ENCODE measurements around the gene C2CD4C. TPM values are rescaled to one million over a fixed set of nuclear protein-coding genes. Genes with fewer than 3 reads are reported as not detected.
"Not testable (repeated sequence)": the region's sequence is repeated elsewhere in the genome, so short reads cannot be mapped to it uniquely, and the experiment has no call there.

Gene C2CD4C
- total and polyA plus RNA-seq, 2 donors from 2014 or later: 0.99 to 1.9 TPM

DNA sequence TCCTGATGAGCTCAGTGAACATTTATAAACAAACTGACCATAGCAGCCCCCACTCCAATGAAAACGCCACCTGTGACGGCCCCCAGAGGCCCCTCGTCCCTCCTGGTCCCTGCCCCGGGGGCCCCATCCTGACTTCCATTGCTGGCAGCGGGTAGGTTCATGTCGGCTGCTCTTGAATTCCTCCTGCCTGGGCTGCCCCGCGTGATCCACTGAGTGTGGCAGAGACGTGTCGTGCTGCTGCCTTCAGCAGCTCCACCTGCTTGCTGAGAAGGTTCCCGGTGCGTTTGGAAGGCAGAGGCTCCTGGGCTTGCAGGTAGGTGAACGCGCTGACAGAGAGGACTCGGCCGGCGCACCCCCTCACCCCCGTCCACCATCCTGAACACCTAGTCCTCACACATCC, 11.6 kb downstream of the C2CD4C start:
- Histone ChIP-seq H3K4me3 (ENCODE audit: low read length in 3 of 3) (no peak overlapping the region), H3K9me3 (ENCODE audit: control insufficient read depth in 2 of 3, insufficient read depth in 1 of 3, low read length in 3 of 3) (no peaks in the 10 kb centered on the region), H3K27ac (ENCODE audit: low read depth in 2 of 2, low read length in 2 of 2) (no peak overlapping the region), H3K36me3 (ENCODE audit: control insufficient read depth in 2 of 3, insufficient read depth in 3 of 3, low read length in 3 of 3) (no peaks in the 10 kb centered on the region), H3K9ac (ENCODE audit: low read length in 3 of 3) (no peak overlapping the region), H3K27me3 (ENCODE audit: control insufficient read depth, insufficient read depth, low read length) (no peaks in the 10 kb centered on the region), H3K4me1 (ENCODE audit: control insufficient read depth in 2 of 3, insufficient read depth in 2 of 3, low read depth in 1 of 3, low read length in 3 of 3) (no peaks in the 10 kb centered on the region)
- TF ChIP-seq, protein P1, sequence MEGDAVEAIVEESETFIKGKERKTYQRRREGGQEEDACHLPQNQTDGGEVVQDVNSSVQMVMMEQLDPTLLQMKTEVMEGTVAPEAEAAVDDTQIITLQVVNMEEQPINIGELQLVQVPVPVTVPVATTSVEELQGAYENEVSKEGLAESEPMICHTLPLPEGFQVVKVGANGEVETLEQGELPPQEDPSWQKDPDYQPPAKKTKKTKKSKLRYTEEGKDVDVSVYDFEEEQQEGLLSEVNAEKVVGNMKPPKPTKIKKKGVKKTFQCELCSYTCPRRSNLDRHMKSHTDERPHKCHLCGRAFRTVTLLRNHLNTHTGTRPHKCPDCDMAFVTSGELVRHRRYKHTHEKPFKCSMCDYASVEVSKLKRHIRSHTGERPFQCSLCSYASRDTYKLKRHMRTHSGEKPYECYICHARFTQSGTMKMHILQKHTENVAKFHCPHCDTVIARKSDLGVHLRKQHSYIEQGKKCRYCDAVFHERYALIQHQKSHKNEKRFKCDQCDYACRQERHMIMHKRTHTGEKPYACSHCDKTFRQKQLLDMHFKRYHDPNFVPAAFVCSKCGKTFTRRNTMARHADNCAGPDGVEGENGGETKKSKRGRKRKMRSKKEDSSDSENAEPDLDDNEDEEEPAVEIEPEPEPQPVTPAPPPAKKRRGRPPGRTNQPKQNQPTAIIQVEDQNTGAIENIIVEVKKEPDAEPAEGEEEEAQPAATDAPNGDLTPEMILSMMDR (IDR thresholded peaks at IDR 0.05; ENCODE audit: borderline replicate concordance, extremely low read depth, insufficient read depth): no peak
- peak in 2 of 5 donors; percentile 39 to 52 for DNase-seq
- no peak for FAIRE-seq
- intact Hi-C loops (cut with DNase I): no loop called here

- TF ChIP-seq, protein P1 (IDR thresholded peaks at IDR 0.05; ENCODE audit: borderline replicate concordance, extremely low read depth, insufficient read depth): no peak
- H3K36me3 ChIP-seq (ENCODE audit: control insufficient read depth in 2 of 3, insufficient read depth in 3 of 3, low read length in 3 of 3): no peaks in the 10 kb centered on the region
- H3K4me1 ChIP-seq (ENCODE audit: control insufficient read depth in 2 of 3, insufficient read depth in 2 of 3, low read depth in 1 of 3, low read length in 3 of 3): no peaks in the 10 kb centered on the region
- no peak overlapping the region for H3K27ac ChIP-seq (ENCODE audit: low read depth in 2 of 2, low read length in 2 of 2)
- FAIRE-seq (no peak), DNase-seq (no peak)
- H3K27me3 ChIP-seq (ENCODE audit: control insufficient read depth, insufficient read depth, low read length): no peaks in the 10 kb centered on the region
- H3K9ac ChIP-seq (ENCODE audit: low read length in 3 of 3): no peak overlapping the region
- intact Hi-C loops (cut with DNase I): no loop called here
- no peaks in the 10 kb centered on the region for H3K9me3 ChIP-seq (ENCODE audit: control insufficient read depth in 2 of 3, insufficient read depth in 1 of 3, low read length in 3 of 3)
- peak overlapping the region in 1 of 3 donors; percentile 16 for H3K4me3 ChIP-seq (ENCODE audit: low read length in 3 of 3)
Measured at GRCh38 chr19:395467-395866, 13.5 kb downstream of the C2CD4C start.

DNA sequence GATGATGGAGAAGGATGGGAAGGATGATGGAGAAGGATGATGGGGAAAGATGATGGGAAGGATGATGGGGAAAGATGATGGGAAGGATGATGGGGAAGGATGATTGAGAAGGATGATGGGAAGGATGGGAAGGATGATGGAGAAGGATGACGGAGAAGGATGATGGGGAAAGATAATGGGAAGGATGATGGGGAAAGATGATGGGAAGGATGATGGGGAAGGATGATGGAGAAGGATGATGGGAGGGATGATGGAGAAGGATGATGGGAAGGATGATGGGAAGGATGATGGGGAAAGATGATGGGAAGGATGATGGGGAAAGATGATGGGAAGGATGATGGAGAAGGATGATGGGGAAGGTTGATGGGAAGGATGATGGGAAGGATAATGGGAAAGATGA, 14.1 kb downstream of the C2CD4C start:
- H3K9me3 ChIP-seq (ENCODE audit: control insufficient read depth in 2 of 3, insufficient read depth in 1 of 3, low read length in 3 of 3); H3K9ac ChIP-seq (ENCODE audit: low read length in 3 of 3); H3K36me3 ChIP-seq (ENCODE audit: control insufficient read depth in 2 of 3, insufficient read depth in 3 of 3, low read length in 3 of 3); FAIRE-seq; H3K4me1 ChIP-seq (ENCODE audit: control insufficient read depth in 2 of 3, insufficient read depth in 2 of 3, low read depth in 1 of 3, low read length in 3 of 3); H3K4me3 ChIP-seq (ENCODE audit: low read length in 3 of 3); DNase-seq; intact Hi-C loops (cut with DNase I); H3K27ac ChIP-seq (ENCODE audit: low read depth in 2 of 2, low read length in 2 of 2); H3K27me3 ChIP-seq (ENCODE audit: control insufficient read depth, insufficient read depth, low read length): not testable (repeated sequence)

GRCh38 chr19:393560-393959, 15.4 kb downstream of the C2CD4C start:
- H3K27ac ChIP-seq (ENCODE audit: low read depth in 2 of 2, low read length in 2 of 2); H3K9me3 ChIP-seq (ENCODE audit: control insufficient read depth in 2 of 3, insufficient read depth in 1 of 3, low read length in 3 of 3); H3K4me3 ChIP-seq (ENCODE audit: low read length in 3 of 3); FAIRE-seq; H3K4me1 ChIP-seq (ENCODE audit: control insufficient read depth in 2 of 3, insufficient read depth in 2 of 3, low read depth in 1 of 3, low read length in 3 of 3); intact Hi-C loops (cut with DNase I); H3K9ac ChIP-seq (ENCODE audit: low read length in 3 of 3); H3K27me3 ChIP-seq (ENCODE audit: control insufficient read depth, insufficient read depth, low read length); DNase-seq; H3K36me3 ChIP-seq (ENCODE audit: control insufficient read depth in 2 of 3, insufficient read depth in 3 of 3, low read length in 3 of 3): not testable (repeated sequence)

All from kidney (tissue), 14 donors.